NCI-H82 (cell line): ENCODE data around the gene FGFRL1.
A peak's percentile ranks its signal among the peaks of the same experiment; 100 is the strongest.
"Not testable (repeated sequence)": the region's sequence is repeated elsewhere in the genome, so short reads cannot be mapped to it uniquely, and the experiment has no call there.

ENCODE experiments used
- DNase-seq: peaks from one replicate; lab custom pipeline; 2025; lab: John Stamatoyannopoulos, UW

FGFRL1 gene

DNA sequence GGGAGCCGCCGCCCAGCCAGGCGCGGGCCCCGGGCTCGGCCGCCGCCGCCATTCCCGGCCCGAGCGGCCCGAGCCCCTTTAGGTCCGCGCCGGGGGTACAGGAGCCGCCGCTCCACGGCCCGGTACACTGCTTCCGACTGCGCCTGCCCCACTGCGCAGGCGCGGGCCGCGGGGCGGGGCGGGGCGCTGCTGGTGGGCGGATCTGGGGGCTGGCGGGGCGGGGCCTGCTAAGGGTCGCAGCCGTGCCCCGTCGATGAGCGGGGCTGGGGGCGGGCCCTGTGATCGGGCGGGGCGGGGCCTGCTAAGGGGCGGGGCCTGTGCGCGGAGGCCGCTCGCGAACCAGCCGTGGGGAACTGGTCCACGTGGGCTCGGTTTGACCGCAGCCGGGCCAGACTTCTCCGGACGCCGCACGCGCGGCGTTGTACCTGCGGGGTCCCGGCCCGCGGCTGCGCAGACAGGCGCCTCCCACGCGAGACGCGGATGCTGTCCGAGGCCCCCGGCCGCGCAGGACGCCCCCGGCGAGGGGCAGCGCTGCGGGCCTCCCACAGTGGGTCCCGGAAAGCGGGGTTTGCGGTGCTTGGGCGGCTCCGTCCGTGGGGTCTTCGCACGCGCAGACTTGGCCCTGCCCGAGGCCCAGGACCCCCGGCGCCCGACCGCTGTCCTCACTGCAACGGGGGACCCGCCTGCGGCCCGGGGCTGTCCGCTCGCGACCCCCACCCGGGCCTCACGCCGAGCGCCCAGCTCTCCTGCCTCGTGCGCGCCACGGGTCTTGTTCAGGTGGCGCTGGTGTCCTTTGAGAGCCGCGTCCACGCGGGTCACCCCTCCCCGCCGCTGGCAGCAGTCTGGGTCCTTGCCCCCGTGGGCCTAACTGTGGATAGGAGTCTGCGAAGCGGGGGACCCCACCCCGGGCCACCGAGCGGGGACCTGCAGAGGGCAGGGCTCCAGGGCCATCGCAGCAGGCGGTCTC lies 37.7 kb upstream of the FGFRL1 start, which contains the start of gene DGKQ:
Gene DGKQ (minus strand): TSS at position 139 of the 967 bp plus-strand sequence. CDS start 87 bp downstream, at position 52.
- DNase-seq, result peak; percentile 66

DNA sequence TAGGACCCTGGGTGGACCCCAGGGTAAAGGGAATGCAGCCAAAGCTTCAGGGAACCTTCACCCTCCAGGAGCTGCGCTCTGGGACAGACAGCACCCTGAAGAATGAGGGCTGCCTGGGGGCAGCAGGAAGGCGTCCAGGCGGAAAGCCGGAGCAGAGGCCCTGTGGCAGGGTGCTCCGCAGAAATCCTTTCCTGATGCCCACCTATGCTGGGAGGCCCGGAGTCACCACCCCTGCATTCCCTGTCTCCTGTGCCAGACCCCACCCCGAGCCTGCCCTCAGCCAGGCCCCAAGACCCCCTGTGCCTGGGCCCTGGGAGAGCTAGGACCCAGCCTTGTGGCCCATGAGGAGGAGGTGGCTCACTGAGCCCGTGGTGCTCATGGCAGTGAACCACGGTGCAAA lies 36.8 kb upstream of the FGFRL1 start:
- no peak for DNase-seq

DNA sequence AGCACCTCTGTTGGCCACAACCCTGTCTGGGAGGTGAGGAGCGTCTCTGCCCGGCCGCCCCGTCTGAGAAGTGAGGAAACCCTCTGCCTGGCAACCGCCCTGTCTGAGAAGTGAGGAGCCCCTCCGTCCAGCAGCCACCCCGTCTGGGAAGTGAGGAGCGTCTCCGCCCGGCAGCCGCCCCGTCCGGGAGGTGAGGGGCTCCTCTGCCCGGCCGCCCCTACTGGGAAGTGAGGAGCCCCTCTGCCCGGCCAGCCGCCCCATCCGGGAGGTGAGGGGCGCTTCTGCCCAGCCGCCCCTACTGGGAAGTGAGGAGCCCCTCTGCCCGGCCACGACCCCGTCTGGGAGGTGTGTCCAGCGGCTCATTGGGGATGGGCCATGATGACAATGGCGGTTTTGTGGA lies 35.4 kb upstream of the FGFRL1 start:
- DNase-seq, result not testable (repeated sequence)

DNA sequence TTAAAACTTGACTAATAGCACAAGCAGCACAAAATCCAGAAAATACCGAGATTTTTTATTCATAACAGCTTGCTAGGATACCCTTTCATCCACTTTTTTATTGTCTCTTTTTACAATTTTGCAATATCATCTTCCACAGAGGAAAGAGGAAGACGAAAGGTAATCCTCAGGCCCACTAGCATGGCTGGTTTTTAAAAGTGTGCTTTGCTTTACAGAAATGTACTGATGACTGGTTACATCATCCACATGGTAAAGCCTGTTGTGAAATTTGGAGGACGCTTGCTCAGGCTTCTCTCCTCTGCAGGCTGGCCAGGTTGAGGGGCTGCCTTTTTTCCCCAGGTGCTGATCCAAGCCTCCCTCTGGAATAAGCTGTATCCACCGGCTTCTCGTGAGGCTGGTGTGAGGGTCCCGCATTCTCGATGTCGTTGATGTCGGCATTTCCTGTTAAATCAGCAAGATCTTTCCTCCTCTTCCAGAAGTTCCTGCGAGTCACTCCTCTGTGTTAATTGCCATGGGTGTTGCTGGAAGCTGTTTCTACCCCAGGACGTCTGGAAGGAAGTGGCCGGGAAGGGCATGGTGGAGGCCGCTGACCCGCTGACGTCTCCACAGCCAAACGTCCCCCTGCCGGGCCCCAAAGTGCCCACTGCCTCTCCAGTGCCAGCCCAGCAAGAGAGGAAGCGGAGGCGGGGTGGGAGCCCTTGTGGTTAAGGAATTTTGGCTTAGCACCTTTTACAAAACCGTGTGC lies 32.3 kb upstream of the FGFRL1 start:
- no peak for DNase-seq

DNA sequence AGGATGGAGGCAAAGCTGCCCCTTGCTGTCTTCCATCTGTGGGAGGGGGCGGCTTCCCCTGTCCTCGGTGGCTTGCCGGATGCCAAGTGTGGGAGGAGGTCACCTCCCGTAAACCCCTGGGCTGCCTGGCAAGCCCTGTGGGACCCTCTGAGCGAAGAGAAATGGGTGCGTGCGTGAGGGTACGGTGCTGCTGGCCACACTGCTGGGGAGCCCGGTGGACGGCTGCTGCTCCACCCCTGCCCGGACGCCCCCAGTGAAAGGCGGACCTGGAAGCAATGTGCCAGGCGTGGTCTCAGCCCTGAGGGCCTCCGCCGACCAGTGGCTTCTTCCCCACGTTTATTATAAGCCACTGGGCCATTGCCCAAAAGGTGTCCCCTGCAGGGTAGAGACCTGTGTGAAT lies 29.1 kb upstream of the FGFRL1 start:
- DNase-seq, result no peak

DNA sequence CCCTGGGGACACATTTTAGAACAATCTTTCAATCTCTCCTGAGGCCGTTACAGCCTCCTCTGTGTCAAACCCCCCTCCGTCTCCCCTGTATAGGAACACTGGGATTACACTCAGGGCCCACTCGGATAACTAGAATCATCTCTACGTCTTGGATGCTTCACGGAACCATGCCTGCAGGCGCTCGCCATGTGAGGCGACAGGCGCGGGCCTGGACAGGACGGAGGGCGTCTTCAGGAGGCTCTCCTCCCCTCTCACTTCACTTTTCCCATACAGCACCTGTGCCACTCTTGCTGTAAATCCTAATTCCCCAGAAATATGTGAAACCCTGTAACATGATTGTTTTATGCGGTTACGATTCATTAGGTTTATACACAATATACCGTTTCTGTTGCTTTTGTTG lies 28.6 kb upstream of the FGFRL1 start:
- no peak for DNase-seq

DNA sequence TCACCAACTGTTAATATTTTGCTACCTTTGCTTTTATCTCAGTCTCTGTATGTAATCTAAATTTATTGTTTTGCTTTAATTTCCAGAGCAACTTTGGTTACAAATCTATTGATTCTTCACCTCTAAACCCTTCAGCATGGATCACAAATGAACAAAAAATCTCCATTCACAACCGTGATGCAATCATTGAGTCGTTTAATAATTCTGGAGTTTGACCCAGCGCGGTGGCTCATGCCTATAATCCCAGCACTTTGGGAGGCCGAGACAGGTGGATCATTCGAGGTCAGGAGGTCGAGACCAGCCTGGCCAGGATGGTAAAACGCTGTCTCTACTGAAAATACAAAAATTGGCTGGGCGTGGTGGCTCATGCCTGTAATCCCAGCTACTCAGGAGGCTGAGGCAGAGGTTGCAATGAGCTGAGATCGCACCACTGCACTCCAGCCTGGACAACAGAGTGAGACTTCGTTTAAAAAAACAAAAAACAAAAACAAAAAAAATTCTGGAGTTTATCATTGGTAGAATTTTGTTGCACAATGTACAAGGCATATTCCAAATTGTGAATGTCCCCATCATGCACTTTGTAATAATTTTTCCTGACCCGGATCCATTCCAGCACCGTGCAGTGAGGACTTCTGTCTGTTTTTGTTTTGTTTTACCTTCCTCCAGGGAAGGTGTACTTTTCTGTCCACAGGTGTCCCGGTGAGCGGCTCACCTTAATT lies 26.9 kb upstream of the FGFRL1 start:
- no peak for DNase-seq

DNA sequence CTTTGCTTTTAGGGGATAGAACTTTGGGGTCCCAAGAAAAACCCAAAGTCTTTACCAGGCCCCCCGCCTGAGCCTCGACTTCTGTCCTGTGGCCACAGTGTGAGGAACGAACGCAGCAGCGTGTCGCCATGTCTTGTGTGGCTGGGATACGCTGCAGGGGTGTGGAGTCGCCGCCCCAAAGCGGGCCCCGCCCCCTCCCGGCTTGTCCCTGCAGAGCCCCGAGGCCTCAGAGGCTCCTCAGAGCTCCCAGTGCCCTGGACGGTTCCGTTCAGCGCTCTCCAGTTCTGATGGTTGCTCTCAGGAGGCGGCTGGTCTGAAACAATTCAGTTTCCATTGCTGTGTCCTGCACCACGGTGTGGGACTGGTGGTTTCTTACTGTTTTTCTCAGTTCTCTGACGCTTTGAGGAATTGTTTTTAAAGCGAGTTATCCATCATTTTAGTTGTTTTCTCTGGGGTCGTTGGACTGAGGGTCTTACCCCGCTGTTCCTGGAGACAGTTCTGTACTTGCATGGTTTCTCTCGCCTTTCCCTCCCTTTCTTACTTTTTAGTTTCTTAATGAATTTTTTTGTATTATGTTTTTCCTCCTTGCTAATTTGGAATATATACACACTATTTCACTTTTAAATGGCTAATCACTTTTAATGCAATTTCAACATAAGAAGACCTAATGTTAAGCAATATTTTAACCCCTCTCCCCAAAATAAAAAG lies 26.1 kb upstream of the FGFRL1 start:
- peak; percentile 29 for DNase-seq

DNA sequence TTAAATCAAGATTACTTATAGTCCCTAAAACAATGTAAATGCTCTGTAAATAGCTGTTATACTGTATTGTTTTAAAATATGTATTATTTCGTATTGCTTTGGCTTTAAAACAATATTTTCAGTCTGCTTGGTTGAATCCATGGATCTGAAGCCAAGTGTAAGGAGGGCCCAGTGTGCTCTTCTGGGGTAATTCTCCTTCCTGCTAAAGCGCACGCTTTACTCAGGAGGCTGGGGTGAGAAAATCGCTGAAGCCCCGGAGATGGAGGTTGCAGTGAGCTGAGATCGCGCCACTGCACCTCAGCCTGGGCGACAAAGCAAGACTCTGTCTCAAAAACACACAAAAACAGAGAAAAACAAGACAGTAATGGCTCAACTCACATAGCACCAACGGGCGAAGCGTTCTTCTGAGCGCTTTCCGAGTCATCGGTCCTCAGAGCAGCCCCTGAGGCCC lies 25.0 kb upstream of the FGFRL1 start:
- DNase-seq, result peak; percentile 35

DNA sequence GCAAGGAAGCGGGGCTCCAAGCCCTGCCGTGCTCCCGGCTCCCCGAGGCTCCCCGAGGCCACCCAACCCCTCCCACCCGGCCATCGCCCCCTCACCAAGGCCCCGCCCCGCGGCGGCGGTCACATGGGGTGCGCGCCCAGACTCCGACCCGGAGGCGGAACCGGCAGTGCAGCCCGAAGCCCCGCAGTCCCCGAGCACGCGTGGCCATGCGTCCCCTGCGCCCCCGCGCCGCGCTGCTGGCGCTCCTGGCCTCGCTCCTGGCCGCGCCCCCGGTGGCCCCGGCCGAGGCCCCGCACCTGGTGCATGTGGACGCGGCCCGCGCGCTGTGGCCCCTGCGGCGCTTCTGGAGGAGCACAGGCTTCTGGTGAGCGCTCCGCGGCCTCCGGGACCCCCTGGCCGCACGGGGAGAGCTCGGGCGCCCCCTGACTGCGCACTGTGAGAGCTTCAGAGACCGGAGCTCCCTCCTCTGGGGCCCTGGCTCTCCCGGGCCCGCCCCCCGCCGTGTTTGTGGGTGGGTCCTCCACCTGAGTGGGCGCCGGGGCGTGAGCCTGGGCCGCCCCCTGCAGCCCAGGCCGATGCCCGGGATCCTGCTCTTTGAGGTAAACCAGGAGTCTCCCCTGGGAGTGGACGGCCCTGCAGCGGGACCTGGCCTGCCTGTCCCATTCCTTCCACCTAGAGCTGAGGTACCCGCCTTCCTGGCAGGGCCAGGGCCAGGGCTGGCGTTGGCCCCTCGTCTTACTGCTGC lies 24.4 kb upstream of the FGFRL1 start, which contains the start of gene IDUA:
Gene IDUA (plus strand): TSS at position 166 of the 745 bp plus-strand sequence. CDS start 41 bp downstream, at position 207.
- DNase-seq, result peak; percentile 74

DNA sequence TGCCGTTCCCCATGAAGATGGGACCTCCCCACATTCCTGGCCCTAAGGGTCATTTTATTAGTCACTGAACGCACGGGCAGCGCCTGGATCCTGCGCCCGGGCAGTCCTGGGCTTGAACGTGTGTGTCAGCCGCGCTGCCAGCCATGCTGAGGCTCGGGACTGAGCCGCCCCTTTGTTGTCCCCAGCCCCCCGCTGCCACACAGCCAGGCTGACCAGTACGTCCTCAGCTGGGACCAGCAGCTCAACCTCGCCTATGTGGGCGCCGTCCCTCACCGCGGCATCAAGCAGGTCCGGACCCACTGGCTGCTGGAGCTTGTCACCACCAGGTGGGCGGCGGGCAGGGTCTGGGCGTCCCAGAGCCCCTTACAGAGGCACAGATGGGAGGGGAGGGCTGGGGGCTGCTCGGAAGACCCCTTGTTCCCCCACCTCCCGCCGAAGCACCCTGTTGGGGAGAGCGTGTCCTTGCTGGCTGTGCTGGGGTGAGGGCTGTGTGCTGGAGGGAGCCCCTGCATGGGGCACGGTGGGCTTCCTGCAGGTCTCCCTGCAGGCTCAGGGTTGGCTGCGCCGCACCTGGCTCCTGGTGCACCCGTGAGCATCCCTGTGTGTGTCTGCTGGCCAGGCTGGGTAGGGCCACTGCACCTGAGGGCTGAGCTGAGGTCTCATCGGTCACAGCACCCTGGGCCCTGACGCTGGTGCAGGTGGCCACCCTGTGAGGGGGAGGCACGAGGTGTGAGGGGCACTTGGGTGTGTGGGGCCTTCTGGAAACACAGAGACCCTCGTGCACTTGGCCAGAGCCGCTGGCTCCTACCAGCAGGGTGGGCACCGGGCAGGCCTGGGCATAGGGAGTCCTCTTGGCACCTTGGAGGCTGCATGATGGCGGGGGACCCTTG lies 23.6 kb upstream of the FGFRL1 start:
- DNase-seq, result no peak

DNA sequence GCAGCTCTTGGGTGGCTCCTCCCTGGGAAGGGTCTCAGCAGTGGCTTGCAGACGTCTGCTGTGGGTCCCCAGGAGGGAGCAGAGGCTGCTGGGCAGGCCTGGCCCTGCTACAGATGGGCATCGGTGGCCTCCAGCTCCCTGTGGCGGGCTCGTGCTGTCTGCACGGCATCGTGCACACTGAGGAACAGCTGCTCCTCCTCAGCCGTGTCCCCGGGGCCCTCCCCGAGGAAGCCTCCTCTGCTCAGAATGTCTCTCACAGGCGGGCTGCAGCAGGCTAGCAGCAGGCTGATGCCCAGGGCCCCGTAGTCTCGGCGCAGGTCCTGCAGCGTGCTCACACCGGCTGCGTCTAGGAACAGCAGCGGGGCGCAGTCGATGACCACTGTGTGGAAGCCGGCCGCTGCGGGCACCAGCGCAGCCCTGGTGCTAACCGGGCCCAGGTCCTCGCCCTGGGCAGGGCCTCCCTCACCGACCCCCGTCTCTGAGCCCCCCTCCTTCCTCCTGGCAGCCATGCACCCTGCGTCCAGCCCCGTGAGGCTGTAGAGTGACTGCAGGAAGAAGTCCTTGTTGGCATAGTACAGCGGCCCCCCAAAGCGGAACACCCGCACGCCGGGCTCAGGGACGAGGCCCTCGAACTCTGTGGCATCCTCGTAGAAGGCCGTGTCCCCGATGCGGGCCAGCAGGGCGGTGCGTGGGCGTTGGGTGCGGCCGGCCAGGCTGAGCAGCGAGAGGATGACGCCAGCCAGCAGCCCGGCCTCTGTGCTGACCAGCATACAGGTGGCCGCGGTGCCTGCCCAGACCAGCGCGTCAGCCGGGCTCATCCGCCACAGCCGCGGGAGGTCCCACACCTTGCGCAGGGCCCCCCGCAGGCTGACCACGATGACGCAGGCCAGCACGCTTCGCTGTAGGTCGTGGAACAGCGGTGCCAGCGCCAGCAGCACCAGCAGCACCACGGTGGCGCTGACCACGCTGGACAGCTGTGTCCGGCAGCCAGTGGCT lies 22.4 kb upstream of the FGFRL1 start:
- DNase-seq, result no peak

DNA sequence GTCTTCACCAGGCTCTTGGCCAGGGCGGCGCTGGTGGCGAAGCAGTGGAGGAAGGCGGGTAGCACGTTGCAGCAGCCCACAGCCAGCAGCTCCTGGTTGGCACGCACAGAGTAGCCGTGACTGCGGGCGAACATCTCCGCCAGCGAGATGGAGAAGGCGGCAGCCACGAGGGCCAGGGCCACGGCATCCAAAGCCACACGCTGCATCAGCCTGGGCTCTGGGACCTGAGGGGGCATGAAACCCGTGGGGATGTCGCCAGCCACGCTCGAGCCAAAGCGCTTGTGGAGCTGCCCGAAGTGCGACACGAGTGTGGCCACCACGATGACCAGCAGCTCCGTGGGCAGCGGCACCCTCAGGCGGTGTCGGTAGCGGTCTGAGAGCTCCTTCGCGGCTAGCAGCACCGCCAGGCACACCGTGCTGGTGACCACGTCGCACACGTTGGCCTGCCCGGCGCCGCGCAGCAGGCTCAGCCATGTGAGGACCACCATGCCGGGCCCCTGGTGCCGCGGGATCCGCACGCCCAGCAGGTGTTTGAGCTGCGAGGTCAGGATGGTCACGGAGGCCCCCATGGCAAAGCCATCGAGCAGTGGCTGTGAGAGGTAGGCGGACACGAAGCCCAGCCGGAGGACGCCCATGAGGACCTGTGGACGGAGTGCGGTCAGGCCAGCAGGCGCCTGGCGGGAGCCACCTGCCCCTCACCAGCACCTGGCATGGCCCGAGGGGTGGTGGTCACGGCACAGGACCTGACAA lies 21.5 kb upstream of the FGFRL1 start:
- no peak for DNase-seq

DNA sequence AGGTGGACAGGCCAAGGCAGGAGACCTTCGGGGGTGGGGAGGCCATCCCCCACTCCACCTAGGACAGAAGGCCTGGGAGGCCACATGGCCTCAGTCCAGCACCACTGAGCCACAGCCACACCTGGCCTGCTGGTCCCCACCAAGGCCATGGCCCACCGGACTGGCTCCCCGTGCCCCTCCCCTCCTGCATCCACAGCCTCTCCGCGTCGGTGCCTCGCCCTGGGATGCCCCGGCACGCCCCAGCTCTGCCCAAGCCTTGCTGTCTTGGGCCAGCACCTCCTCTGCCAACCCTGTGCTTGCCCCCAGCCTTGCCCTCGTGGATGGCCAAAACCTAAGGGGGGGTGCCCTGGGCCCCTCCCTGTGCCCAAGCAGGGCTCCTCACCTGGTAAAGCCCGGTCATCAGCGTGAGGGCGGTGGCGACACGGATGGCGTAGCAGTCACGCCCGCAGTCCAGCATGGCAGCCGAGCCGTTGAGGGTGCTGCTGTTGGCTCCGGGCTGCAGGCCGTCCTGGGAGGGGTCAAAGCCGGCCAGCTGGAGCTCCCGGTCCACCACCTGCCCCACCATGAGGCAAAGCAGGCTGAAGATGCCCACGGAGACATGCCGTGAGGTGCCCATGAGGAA lies 20.6 kb upstream of the FGFRL1 start:
- DNase-seq, result no peak

DNA sequence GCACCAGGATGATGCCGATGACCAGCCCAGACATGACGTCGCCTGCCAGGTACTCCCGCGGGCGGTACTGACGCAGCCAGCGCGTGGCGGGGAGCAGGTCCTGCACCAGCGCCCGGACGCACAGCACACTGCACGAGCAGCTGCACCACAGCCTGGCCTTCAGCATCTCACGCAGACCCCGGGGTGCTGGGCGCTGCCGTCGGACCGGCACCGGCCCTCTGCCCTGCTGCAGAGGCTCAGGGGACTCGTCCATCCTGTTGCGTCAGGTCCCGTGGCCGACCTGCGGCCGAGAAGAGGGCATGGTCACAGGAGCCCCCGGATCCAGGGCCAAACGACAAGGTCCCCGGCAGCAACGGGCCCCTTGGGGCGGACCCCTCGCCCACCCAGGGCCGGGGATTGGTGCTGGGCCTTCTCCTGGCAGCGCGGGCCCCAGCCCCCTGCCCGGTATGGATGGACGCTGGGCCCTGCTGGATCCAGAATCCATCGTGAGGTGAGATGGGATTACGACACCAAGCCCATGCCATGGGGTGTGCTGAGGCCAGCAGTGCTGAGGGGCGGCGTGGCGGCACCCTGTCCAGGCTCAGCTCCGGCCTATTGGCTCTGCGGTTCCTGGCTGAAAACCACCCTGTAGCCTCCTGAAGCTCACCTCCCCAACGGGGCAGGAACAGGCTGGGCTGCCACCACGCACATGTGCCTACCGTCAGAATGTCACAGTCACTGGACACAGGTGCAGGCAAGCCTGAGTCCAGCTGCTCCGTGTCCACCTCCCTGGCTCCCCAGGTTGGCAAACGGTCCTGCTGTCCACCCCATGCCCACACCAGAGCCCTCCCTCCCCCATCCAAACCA lies 19.8 kb upstream of the FGFRL1 start:
- no peak for DNase-seq
